NCI-H2227 (cell line): ENCODE data around the gene ICE1.
"Not testable (repeated sequence)": the region's sequence is repeated elsewhere in the genome, so short reads cannot be mapped to it uniquely, and the experiment has no call there.

Source experiments
- DNase-seq: peaks from one replicate; lab custom pipeline; 2025; ENCODE audit not compliant: unreplicated experiment; lab: John Stamatoyannopoulos, UW

ICE1 gene, protein sequence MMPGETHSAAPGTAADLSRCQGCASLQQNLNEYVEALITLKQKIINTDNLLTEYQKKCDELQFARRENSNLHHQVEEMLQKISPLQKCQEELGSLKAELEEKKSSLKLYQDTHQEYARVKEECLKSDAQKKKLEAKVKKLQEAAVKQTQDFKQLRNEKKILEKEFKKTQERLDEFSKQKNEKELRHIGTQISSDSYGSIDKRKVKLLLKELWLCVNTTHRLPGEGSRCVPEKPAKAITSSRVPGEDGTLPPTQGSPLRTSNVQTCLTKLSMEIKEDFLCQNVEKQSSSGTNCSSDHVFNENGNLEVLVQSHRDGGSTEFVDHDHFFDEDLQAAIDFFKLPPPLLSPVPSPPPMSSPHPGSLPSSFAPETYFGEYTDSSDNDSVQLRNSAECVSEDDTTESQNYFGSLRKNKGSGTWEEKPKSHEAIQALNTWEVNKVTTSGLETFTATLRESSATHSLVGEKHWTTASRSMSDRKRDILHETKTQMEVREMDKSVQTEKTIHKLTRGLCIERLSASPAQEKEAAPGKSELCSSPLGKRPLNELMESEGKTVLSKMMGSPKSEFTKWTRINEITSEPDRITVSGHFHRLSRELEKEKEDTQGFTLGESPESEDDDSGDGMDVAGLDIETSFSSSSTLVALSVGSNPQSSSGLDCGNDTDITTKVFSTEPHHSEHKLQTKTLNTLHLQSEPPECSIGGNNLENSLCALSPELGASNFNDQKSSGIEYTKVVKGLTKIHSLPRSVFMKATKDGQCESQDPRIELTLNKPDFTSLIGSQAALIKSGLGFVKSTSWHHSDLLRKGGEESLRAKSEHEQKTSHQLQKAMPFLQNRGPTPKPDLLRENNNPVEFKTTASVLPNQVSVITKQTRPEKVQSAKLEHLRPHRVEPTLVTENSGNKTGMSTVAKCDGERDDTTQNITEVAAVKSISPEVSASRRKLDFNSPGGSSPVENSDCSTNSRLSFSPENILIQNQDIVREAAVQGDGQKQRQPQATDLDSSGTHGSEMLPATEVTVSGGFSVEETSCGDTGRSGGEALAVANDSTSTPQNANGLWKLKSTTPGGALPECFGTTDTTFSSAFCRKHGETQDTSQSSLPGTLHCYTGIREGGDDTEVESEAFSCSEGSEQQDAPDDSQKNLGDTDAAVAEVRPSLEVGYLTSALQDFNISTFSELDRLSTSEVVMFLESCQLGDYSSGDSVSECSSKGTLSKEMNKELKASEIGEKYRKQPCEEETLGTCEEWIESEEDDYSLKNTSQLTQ (N-terminal part only)

DNA sequence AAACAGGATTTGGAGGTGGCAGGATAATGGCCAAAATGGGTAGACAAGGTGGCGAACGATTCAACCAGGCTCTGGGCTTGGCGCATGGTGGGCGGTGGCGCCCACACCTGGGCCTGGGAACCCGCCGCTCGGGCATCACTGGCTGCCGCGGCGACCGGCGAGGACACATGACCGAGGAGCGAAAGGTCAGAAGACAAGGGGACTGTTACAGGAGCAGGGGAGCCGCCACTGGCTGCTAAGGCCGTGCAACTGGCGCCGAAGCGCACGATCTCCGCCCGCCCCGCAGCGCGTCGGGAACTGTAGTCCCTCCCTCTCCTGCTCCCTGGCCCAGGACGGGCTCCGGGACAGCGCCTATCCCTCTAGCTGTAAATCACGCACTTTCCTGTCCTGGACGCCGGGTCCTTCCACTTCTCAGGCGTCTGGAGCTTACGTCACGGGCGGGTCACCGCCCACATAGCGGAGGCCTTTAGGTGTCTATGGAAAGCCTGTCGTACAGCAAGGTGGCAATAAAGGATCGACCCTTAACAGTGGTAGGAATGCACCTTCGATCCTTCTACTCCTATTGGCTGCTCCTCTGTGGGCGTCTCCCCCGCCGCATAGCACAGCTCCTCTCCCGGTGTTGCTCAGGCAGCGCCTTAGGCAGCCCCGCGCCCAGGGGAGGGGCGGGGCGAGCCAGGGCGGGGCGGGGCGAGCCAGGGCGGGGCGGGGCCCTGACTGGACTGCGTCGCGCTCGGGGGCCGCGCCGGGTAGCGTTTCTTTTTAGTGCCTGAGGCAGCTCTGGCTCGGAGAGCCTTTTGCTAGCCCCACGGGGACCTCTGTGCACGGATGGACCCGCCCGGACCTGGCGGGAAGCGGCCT lies at the start of gene ICE1:
ICE1 (plus strand) TSS at position 717 of the 858 bp plus-strand sequence. CDS start 239 bp downstream, outside the sequence.
- peak; percentile 99 for DNase-seq

DNA sequence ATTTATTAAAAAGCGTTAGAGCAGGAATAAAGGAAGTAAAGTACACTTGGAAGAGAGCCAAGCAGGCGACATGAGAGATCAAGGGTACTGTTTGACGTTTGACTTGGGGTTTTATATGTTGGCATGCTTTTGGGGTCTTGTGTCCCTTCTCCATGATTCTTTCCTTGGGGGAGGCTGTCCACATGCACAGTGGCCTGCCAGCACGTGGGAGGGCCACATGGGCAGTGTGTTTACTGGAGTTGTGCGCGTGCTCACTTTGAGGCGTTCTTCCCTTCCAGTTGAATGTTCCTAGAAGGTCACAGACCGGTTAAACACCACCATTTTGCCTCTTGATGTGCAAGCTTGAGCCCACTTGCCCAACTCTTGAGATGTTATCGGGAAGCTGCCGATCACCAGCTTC lies 49.5 kb upstream of the ICE1 start:
- no peak for DNase-seq

DNA sequence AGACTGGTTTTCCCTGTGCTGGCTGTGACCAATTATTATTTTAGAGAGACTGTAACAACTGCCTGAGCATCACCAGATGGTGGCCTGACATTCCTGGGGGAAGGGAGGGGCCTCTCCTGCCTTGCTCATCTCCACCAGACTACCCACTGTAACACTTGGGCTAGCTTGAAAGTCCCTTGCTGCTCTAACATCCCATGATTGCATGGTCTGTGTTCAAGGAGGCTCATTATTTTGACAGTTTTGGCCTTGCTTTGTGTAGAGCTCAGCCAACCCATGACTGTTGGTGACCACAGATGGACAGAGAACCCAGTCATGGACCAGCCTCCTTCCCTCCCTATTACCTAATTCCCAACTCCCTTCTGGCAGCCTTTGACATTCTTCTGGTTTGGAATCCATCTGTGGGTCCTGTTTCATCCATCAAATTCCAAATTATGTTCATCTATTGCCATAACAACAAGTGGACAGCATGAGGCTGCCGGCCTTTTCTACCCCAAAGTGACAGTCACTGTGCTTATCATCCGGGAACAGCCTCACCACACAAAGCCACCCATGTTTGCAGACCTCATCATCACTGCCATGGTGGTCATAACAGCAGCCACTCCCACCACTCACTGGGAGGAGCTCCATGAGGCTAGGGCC lies 49.0 kb upstream of the ICE1 start:
- no peak for DNase-seq

DNA sequence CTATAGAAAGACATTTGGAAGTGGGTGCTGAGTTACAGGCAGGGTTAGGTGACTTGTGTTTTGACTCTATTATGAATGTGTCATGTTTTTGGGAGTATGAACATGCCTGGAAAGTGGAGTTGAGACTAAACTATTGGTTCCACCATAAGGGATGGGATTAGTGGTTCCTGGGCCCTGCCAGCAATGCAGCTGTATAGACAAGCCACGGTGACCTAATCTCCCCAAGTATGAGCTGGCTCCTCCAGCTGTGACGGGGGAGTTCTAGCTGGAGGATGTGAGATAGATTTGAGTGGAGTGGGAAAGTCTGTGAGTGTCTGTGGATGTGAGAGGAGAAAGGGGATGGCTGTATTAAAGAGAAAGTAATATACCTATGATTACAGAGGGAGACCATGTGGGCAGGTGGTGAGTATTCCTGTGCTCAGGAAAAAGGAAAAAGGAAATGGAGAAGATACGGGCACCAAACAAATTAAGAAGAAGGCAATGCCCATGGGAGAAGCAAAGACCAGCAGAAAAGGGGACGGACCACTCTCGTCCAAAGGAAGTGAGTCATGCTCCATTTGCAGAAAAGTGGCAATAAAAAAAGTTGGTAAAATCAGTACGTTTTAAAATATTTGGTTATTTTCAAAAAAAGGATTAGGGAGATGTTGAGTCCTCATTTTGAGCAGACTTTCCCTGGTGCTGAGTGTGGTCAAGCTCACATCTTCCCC lies 48.3 kb upstream of the ICE1 start:
- DNase-seq: no peak

DNA sequence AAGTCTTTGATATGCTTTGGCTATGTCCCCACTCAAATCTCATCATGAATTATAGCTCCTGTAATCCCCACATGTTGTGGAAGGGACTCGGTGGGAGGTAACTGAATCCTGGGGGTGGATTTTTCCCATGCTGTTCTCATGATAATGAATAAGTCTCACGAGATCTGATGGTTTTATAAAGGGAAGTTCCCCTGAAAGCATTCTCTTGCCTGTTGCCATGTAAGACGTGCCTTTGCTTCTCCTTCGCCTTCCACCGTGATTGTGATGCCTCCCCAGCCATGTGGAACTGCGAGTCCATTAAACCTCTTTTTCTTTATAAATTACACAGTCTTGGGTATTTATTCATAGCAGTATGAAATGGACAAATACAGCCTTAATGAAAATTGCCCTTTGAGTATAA lies 44.7 kb upstream of the ICE1 start:
- DNase-seq: no peak

DNA sequence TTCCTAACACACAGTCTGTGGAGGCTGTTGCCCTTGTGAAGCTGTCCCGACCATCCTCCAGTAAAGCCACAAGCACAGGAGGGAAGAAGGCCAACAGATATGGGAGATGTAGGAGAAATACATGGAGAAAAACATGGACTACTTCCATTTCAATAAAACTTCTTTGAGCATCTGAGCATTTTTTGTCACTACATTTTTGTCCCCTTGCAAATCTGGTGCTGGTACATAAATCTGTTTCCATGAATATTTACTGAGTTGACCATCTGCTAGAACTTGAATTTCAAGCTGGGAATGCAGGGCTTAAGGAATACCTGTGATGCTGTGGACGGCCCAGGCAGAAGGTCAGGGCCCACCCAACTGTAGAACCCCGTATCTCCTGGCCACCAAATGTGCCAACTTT lies 43.9 kb upstream of the ICE1 start:
- no peak for DNase-seq

DNA sequence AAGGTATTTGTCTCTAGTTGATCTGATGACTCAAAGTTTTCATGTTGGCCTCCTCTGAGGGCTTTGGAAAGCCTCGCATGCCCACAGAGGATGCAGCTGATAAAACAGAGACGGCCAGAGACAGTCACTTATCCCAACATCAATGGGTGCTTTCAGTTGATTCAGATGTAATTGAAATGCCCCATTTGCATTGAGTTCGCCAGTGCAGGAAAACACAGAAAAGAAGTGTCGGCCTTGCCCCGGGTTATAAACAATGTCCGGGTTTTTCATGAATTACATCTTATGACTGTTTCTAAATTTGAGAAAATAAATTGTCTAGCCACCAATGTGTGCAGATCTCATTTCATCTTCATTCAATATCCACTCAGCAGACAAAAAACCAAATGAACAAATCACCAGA lies 42.2 kb upstream of the ICE1 start:
- DNase-seq: no peak

DNA sequence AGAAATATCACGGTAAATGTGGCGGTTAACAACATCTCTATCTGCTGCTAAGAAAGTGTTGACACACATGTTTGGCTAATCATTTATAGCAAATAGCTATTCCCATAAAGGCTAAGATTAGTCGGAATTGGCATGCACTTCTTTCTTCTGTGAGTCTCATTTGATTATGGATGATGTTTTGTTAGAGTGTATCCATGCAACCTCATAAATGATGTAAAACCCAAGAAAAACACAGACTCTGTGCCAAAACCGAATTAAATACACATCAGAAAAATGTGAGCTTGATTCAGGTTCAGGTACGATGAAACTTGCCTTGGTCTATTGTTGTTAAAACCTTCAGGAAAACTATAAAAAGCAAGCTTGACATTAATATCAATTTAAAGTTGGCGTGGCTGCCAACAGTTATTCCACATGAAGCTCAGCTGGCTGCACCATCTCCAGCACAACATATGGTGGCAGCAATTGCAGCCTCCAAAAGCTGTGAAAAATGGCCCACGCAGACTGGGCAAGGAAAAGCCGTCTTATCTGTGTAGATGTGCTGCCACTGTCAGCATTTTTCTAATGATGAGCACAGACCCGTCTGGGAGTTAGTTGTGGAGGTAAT lies 41.1 kb upstream of the ICE1 start:
- DNase-seq: no peak

DNA sequence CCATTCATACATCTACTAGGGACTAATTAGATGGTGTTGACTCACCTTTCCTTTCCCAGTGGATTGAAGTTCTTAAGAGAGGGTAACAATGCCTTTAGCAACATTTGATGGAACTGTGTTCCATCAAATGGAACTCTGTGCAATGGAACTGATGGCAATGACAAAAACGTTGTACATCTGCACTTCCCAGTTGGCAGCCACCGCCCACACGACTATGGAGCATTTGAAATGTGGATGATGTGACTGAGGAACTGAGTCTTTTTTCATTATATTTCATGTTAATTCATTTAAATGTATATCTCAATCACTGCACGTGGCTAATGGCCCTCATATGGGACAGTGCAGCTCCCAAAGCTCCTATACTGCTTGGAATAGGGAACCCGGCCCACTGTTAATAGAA lies 39.0 kb upstream of the ICE1 start:
- no peak for DNase-seq

DNA sequence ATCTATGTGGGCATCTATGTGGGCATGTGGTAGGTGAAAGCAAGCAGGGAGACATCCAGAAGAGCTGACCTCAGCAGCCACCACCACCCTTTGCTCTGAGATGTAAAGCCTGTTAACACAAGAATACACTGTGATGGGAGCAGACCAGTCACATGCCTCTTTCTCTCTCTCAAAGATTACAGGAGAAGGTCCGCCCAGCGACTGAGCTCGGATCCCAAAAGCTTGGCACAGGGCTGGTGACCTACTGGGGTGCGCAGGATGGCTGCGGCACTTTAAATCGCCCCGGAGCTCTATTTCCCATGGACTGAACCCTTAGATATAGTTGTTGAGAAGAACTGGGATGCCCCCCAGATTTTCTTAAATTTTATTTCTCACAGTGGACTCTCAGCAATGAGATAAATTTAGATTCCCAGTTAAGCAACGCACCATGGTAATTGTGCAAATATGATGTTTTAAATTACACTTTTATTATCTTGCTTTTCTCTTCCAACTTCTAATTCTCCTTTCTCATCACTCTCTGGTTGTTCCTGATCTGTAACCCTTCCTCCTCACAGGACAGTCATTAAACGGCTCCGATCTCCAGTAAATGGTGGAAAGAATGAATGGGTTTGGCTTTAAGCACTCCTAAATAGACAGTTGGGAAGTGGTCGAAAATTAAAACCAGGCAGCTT lies 37.7 kb upstream of the ICE1 start:
- DNase-seq: no peak

DNA sequence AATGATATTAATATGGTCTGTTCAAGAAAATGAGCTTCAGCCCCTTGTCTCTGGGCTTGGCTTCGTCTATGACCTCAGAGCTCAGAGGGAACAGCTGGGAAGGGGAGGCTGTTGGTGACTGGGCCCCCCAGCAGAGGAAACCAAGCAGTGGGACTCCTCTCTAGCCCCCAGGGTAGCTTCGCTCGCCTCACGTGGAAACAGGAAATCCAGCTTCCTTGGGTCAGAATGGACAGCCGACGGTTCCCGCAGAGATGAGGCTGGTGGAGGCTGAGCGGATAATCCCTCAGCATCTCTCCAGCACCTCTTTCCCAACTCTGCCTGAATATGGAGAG lies 37.2 kb upstream of the ICE1 start:
- no peak for DNase-seq

DNA sequence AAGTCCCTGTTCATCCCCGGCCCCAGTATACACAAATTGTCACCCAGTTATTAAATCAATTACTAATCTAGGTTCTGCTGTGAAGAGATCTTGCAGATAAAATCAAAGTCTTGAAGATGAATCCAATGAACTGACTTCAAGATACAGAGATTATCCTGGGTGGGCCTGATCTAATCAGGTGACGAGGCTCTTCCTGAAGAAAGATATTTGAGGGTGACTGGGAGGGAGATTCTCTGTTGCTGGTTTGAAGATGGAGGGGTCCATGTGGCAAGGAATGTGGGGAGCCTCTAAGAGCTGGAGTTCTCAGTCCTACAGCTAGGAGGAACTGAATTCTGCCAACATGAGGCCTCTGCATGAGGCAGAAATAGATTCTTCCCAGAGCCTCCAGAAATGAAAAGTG lies 36.1 kb upstream of the ICE1 start:
- no peak for DNase-seq

DNA sequence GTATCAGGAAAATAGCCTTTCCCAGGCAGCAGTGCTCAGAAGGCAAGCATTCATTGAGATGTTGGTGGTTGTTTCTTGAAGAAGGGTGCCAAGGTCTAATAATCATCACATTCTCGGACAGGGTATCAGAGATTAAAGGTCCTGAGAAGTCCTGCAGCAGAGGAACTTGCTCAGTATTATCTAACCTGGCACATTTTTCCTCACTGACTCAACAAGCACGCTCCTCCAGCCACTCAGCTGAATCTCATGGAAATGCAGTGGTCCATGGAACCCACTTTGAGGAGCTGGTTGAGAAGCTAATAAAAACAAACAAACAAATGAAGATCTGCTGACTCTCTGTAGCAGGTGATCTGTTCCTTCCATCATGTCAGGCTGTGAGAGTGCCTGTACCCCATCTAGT lies 35.3 kb upstream of the ICE1 start:
- no peak for DNase-seq

DNA sequence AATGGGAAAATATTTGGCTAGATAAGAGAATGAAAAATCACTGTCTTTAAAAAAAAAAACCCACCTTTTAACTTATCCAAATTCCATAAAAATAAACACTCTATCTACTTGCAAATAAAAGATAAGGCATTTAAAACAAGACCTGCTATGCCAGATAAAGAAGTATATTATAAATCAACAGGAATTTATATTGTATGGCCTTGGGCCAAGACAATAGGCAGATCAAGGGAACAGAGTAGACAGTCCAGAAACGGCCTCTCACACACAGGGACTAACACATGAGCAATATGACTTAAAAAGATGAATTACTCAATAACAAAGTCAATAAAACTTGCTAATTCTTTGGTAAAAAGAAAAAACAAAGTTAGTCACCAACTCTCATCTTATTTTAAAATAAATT lies 34.7 kb upstream of the ICE1 start:
- no peak for DNase-seq

DNA sequence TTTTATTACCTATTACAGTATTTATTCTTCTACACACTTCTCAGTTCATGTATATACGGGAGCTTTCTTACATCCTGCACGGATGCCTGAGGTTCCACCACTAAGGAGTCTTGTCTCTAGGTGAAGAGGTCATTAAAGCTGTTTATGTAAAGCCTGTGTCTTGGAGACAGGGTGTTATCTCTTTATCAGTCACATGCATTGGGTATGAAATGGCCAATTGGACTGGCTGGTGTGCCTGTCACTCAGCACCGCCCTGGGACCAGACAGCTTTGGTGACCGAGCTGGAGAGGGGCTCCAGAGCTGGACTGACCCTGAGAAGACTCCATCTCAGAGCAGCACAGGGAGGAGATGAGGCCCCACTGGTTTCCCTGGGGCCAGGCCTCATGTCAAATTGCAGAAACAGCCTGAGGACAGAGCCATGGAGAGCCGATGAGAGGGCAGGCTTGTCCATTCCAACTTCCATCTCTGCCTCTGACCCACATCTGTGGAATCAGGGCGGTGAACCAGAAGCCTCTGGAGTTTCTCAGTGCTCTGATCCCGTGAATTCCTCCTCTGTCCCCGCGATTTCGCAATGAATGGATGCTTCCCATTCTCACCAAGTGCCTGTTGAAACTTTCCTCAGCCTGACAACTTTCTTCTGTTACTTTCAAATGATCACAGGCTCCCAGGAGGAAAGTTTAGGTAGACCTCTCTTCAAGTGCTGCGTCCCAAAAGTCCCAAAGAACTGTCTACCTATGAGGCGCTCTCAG lies 32.2 kb upstream of the ICE1 start:
- not testable (repeated sequence) for DNase-seq

DNA sequence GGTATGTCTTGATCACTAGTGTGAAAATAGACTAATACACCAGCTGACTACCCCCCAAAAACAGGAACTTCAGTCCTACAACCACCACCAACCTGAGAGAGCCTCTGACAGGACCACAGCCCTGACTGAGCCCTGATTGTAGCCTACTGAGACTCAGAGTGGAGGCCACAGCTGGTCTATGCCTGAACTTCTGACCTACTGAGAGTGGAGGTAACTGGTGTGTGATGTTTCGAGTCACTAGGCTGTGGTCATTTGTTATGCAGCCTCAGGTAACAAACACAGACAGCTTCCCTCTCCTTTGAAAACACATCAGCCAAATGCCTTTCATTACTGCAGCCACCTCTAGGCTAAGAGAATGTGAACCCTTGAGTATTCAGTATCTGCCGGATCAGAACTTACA lies 30.0 kb upstream of the ICE1 start:
- not testable (repeated sequence) for DNase-seq

DNA sequence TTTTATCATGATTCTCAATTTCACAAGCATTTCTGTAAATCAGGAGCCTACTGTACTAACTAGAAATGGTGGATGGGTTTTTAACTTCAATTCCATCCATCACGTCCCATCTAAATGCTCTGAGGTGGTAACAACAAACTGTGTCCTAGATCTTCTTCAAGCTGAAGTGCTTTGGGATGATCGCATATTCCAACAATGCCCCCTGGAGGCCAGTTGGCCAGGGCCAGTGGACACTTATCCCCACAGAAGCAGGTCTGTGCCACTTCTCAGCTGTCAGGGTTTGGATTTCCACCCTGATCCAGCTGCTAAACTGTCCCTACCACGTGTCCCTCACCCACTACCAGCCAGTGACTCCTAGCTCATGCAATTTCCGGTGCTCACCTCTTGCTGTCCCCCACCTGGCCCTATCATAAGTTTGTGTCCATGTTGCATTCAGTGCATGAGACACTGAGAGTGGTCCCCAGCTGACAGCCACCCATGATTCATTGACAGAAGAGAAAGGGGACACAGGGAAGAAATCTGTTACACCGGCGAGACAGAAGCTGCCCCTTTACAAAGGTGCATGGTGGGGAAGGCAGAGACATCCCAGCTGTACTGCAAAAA lies 28.0 kb upstream of the ICE1 start:
- peak; percentile 7 for DNase-seq
